Measurements from ENCODE around the gene TUBA8.
"Not testable (repeated sequence)": the region's sequence is repeated elsewhere in the genome, so short reads cannot be mapped to it uniquely, and the experiment has no call there.

The TUBA8 gene

GRCh38 chr22:18108187-18108586 lies 2.4 kb upstream of the TUBA8 start:
- no peak for DNase-seq

- DNase-seq = no peak
Observed at GRCh38 chr22:18109410-18110193, 1.0 kb upstream of the TUBA8 start.

GRCh38 chr22:18110954-18111758 lies 547 bp downstream of the TUBA8 start:
- no peak for DNase-seq

GRCh38 chr22:18111759-18112330 lies 1.2 kb downstream of the TUBA8 start:
- no peak for DNase-seq

GRCh38 chr22:18112440-18112839 lies 1.8 kb downstream of the TUBA8 start:
- no peak for DNase-seq

- DNase-seq = no peak
Observed at GRCh38 chr22:18113680-18114394, 3.2 kb downstream of the TUBA8 start.

- DNase-seq = no peak
Observed at GRCh38 chr22:18114495-18114894, 3.9 kb downstream of the TUBA8 start.

- DNase-seq = no peak
Observed at GRCh38 chr22:18114976-18115652, 4.5 kb downstream of the TUBA8 start.

- no peak for DNase-seq
Observed at GRCh38 chr22:18115906-18116371, 5.3 kb downstream of the TUBA8 start.

- no peak for DNase-seq
Observed at GRCh38 chr22:18116634-18117033, 6.0 kb downstream of the TUBA8 start.

- DNase-seq = no peak
Observed at GRCh38 chr22:18118345-18118915, 7.8 kb downstream of the TUBA8 start.

GRCh38 chr22:18119409-18120110 lies 9.0 kb downstream of the TUBA8 start:
- DNase-seq = no peak

GRCh38 chr22:18120857-18121256 lies 10.2 kb downstream of the TUBA8 start:
- no peak for DNase-seq

GRCh38 chr22:18121506-18121905 lies 10.9 kb downstream of the TUBA8 start:
- no peak for DNase-seq

- no peak for DNase-seq
Observed at GRCh38 chr22:18121954-18122554, 11.4 kb downstream of the TUBA8 start.

- DNase-seq = not testable (repeated sequence)
Observed at GRCh38 chr22:18123476-18124025, 12.9 kb downstream of the TUBA8 start.

GRCh38 chr22:18126606-18127005 lies 16.0 kb downstream of the TUBA8 start:
- no peak for DNase-seq

- DNase-seq = no peak
Observed at GRCh38 chr22:18130018-18130417, 19.4 kb downstream of the TUBA8 start.

GRCh38 chr22:18130699-18131429 lies 20.3 kb downstream of the TUBA8 start:
- no peak for DNase-seq

- no peak for DNase-seq
Observed at GRCh38 chr22:18133452-18133851, 22.8 kb downstream of the TUBA8 start.

Measured in CD4-positive, alpha-beta T cell treated with Interleukin-4 for 1 hour (primary cell).